Peyer's patch (tissue), 4 donors: ENCODE results near the gene WDFY4.

Experiments used
- POLR2A ChIP-seq, 2 donors: fragments of 450-650 bp; IDR thresholded peaks; one replicate each; pipeline ENCODE4 v1.5.1; 2017; ENCODE audit warnings: antibody characterized with exemption in 2 of 2, mild to moderate bottlenecking in 2 of 2, moderate library complexity in 2 of 2
- TF ChIP-seq, protein P1 (sequence below), 6 experiments: fragments of 450-650 bp in 4 of 6; fragments of 200-600 bp in 2 of 6; sonication (generic) in 1 of 6; IDR thresholded peaks; one replicate each; pipeline ENCODE4 v1.5.1; 2017 to 2019; ENCODE audit warnings: antibody characterized with exemption in 6 of 6, mild to moderate bottlenecking in 3 of 6, moderate library complexity in 1 of 6

DNA sequence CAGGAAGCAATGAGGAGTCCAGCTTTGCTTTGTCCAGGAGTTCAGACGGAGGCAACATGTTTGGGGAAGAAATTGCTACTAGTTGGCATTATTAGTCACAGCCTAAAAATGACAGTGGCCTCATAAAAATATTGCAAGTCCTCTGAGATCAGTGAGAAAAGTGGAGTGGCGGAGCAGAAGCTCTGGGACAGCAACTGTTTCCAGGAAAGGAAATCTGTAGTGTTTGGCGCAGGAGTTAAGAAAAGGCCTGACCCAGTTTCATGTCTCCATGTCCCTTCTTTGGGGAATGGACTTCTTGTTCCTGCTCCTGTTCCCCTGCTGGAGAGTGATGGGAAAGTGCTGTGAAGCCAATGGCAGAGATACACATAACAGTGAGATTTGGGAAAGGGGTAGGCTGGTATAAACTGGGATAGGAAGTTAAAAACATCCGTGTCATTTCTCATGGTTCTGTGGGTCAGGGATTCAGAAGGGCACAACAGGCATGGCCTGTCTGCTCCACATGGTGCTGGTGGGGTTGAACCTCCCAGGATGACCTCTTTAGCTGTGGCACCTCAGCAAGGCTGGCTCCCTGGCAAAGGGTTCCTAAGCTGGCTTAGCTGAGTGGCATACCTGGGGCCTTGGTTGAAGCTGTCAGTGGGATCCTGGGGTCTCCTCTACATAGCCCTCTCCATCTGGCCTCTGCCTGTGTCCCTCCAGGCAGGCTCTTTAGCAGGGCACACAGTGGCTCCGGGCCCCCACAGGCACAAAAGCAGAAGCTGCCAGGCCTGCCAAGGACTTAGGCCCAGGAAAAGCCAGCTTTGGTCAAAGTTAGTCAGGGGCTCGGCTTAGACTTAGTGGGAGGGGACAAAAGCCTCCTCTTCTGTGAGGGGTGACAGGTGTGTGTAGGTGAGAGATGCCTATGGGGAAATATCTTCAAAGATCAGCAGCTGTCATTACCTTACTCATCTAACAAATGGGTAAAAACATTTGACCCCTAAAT is 77.7 kb downstream of the WDFY4 start:
- TF ChIP-seq, protein P1, sequence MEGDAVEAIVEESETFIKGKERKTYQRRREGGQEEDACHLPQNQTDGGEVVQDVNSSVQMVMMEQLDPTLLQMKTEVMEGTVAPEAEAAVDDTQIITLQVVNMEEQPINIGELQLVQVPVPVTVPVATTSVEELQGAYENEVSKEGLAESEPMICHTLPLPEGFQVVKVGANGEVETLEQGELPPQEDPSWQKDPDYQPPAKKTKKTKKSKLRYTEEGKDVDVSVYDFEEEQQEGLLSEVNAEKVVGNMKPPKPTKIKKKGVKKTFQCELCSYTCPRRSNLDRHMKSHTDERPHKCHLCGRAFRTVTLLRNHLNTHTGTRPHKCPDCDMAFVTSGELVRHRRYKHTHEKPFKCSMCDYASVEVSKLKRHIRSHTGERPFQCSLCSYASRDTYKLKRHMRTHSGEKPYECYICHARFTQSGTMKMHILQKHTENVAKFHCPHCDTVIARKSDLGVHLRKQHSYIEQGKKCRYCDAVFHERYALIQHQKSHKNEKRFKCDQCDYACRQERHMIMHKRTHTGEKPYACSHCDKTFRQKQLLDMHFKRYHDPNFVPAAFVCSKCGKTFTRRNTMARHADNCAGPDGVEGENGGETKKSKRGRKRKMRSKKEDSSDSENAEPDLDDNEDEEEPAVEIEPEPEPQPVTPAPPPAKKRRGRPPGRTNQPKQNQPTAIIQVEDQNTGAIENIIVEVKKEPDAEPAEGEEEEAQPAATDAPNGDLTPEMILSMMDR (IDR thresholded peaks at IDR 0.05): no peak
- no peak for TF ChIP-seq POLR2A (IDR thresholded peaks at IDR 0.05)
